Thoracic aorta (tissue), 2 donors: ENCODE data around the gene SZT2. TPM values are rescaled to one million over a fixed set of nuclear protein-coding genes. Genes with fewer than 3 reads are reported as not detected.

Source experiments
- ATAC-seq: fragments of 150-250 bp; one replicate; pipeline ENCODE4 v1.8.0; 2017; ENCODE audit warnings: low read depth; ENCODE audit not compliant: insufficient number of reproducible peaks, low FRiP score
- DNase-seq: peaks from one replicate; pipeline ENCODE4 v3.0.0-alpha.2; 2020; ENCODE audit warnings: low spot score
- H3K27ac ChIP-seq, 2 donors: fragments of 200-600 bp; sonication (generic); 1 replicate in 1 of 2; 2 replicates in 1 of 2; pipeline ENCODE4 v1.5.1; 2016; ENCODE audit warnings: mild to moderate bottlenecking in 2 of 2, moderate library complexity in 2 of 2
- H3K27me3 ChIP-seq: fragments of 200-600 bp; sonication (generic); replicated peaks from 2 replicates; pipeline ENCODE4 v1.6.0; 2016; ENCODE audit warnings: mild to moderate bottlenecking; ENCODE audit not compliant: insufficient read depth
- H3K36me3 ChIP-seq: fragments of 200-600 bp; sonication (generic); one replicate; pipeline ENCODE4 v1.5.1; 2016
- H3K4me1 ChIP-seq, 2 donors: fragments of 200-600 bp; sonication (generic); 1 replicate in 1 of 2; 2 replicates in 1 of 2; pipeline versions ENCODE4 v1.5.1 to v1.6.0; 2016; ENCODE audit warnings: low read depth in 2 of 2, mild to moderate bottlenecking in 1 of 2; ENCODE audit not compliant: control insufficient read depth in 1 of 2
- H3K4me3 ChIP-seq: fragments of 200-600 bp; sonication (generic); 2 replicates; pipeline ENCODE4 v1.5.1; 2016; ENCODE audit warnings: mild to moderate bottlenecking
- H3K9me3 ChIP-seq: fragments of 200-600 bp; sonication (generic); 2 replicates; pipeline ENCODE4 v1.5.1; 2016
- CTCF ChIP-seq: fragments of 200-600 bp; sonication (generic); IDR thresholded peaks from one replicate; pipeline ENCODE4 v1.5.1; 2019; ENCODE audit warnings: antibody characterized with exemption
- total RNA-seq, 2 donors: library from RNA; depleted of rRNA; stranded (reverse); fragments of >200 nt; gene quantifications; one replicate each; pipeline versions ENCODE4 v1.1.0 to v1.2.3, GENCODE V29; 2016

Gene SZT2
- total RNA-seq, 2 donors from 2014 or later = 50.0 to 65.3 TPM

DNA sequence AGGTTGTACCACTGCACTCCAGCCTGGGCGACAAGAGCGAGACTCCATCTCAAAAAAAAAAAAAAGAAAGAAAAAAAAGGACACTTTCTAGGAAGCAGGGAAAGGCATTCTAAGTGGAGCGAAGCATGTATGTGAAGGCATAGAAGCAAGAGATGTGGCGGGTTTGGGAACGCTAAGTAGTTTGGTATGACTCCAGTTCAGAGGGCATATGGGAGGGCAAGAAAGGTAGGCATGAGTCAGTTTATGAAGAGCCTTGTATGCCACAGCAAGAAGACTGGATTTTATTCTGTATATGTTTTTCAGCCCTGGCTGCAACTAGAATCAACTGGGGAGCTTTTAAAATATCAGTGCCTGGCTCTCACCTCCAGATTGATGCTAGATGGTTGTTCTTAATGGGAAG lies 17.5 kb upstream of the SZT2 start:
- H3K4me1 ChIP-seq = peaks cover 4 to 8% of the 10 kb centered on the region in 2 donors
- DNase-seq (no peak), ATAC-seq (no peak)
- H3K36me3 ChIP-seq = no peaks in the 10 kb centered on the region
- TF ChIP-seq CTCF = no peak
- no peaks in the 10 kb centered on the region for H3K9me3 ChIP-seq
- peak overlapping the region in 1 of 2 donors; percentile 32 for H3K27ac ChIP-seq
- H3K4me3 ChIP-seq = no peak overlapping the region
- no peaks in the 10 kb centered on the region for H3K27me3 ChIP-seq

DNA sequence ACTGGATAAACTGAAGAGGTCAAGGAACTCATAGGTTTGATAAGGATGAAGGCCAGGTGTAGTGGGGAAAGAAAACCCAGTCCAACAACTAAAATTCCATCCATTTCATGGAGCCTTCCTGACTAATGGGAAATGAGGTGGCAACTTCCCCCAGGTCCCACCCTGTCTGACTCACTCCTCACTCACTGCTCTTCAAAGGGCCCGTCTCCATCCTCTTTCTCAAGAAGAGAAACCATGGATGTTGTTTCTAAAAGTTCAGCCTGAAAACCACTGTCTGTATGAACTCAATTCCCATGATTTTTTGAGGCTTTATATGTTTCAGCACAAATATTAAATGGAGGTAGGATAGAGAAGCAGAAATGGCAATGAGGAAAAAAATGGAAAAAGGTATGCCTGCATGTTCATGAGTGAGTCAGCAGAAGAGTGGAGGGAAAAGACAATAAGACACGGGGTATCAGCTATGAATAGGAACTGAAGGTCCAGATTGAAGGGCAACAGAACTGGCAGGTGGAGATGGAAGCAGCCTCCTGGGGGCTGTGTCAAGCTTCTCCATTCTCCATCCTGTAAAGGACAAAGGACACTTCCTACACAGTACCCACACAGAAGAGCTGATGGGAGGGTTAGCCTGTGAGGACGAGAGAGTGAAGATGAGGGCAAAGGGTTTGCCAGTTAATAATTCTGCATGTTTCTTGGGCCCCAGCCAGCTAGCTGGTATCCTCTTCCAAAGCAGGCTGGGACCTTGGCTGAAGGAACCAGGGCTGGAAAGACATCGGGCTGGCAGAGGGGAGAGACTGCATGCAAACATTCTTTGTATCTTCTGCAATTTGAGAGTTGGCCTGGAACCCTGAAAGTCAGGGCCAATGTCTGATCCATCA lies 16.4 kb upstream of the SZT2 start:
- H3K36me3 ChIP-seq = no peaks in the 10 kb centered on the region
- no peak for TF ChIP-seq CTCF
- peak overlapping the region in 1 of 2 donors; percentile 32 for H3K27ac ChIP-seq
- no peak for DNase-seq
- no peaks in the 10 kb centered on the region for H3K9me3 ChIP-seq
- H3K27me3 ChIP-seq = no peaks in the 10 kb centered on the region
- peaks cover 4 to 7% of the 10 kb centered on the region in 2 donors for H3K4me1 ChIP-seq
- H3K4me3 ChIP-seq = no peak overlapping the region
- ATAC-seq = no peak

GRCh38 chr1:43376723-43377235 lies 12.9 kb upstream of the SZT2 start:
- no peak for DNase-seq
- ATAC-seq = no peak
- no peak overlapping the region for H3K27ac ChIP-seq
- no peaks in the 10 kb centered on the region for H3K27me3 ChIP-seq
- H3K4me3 ChIP-seq = no peak overlapping the region
- H3K4me1 ChIP-seq = no peaks in the 10 kb centered on the region
- H3K36me3 ChIP-seq = no peaks in the 10 kb centered on the region
- no peaks in the 10 kb centered on the region for H3K9me3 ChIP-seq
- no peak for TF ChIP-seq CTCF

DNA sequence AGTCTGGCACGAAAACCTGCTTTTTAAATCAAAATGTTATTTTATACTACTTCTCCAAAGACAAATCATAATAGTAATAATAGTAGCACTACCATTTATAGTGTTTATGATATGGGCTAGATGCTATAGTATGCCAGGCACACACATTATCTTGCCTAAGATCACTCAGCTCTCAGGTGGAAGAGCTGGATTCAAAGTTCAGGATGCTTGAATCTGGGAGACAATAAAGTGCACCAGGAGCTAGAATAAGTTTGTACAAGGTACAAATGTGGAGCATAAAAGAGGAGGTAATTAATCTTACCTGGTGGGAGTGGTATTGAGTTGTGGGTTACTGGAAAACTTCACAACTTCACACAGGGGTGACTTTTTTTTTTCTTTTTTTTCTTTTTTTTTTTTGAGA lies 11.9 kb upstream of the SZT2 start:
- no peak for TF ChIP-seq CTCF
- DNase-seq = no peak
- H3K27ac ChIP-seq = no peak overlapping the region

DNA sequence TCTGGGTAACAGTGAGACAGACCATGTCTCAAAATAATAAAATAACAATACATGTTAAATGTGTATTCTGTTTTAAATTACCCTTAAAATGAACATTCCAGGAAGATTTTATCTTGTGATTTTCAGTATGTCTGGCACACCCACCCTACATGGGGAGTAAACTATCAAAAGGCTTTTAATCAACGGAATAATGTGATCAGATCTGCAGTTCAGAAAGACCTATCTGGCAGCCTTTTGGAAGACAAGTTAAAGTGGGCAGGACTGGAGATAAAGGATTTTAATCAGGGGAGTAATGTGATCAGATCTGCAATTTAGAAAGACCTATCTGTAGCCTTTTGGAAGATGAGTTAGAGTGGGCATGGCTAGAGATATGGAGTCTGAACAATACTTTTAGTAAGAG lies 10.2 kb upstream of the SZT2 start:
- no peak for TF ChIP-seq CTCF
- DNase-seq (no peak), ATAC-seq (no peak)
- no peak overlapping the region for H3K27ac ChIP-seq
- H3K4me1 ChIP-seq = no peaks in the 10 kb centered on the region
- H3K9me3 ChIP-seq = no peaks in the 10 kb centered on the region
- H3K27me3 ChIP-seq = no peaks in the 10 kb centered on the region
- no peak overlapping the region for H3K4me3 ChIP-seq
- H3K36me3 ChIP-seq = peaks cover 18% of the 10 kb centered on the region

More for the DNA sequence above, 11.9 kb upstream of the SZT2 start:
- H3K36me3 ChIP-seq = peaks cover 3% of the 10 kb centered on the region
- no peaks in the 10 kb centered on the region for H3K4me1 ChIP-seq
- no peaks in the 10 kb centered on the region for H3K27me3 ChIP-seq
- ATAC-seq = no peak
- H3K4me3 ChIP-seq = no peak overlapping the region
- H3K9me3 ChIP-seq = no peaks in the 10 kb centered on the region
